Measurements from ENCODE around the gene GPS1.

GPS1 gene

DNA sequence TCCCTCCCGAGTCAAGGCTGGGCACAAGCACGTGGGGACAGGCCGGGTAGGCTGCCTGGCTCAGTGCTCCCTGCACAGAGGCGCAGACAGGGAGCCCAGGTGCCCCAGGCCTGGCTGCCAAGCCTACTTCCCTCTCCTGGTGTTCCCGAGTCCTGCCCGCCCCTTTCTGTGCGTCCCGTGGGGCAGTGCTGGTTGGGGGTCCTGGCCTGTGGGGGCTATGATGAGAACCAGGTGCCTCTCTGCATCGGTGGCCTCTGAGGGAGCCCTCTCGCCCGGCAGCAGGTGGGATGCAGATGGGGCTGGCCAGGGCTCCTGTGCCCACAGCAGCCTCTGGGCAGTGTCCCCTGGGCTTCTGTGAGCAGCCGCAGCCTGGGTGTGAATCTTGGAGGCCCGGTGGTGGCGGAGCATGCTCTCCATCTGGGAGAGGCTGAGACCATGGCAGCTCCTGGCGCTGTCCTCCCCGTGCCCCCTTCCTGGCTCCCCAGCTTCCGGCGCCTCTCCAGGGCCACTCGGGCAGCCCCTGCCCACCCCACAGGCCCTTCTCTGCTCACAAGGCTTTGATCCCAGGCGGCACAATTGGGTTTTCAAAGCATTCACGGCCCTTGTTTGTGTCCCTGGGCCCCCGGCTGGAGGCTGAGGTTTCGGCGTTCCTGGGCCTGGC lies 36.3 kb upstream of the GPS1 start:
- no peaks in the 10 kb centered on the region for H3K27me3 ChIP-seq (ENCODE audit: control insufficient read depth, insufficient read depth, low read length)
- H3K4me3 ChIP-seq (ENCODE audit: low read length): no peak overlapping the region
- no CpG with 5 or more reads among the region's 24 CpGs for WGBS (ENCODE audit: insufficient coverage, insufficient read length)
- H3K27ac ChIP-seq (ENCODE audit: low read length): no peak overlapping the region
- H3K36me3 ChIP-seq (ENCODE audit: control insufficient read depth, insufficient read depth, low read length): peaks cover 6% of the 10 kb centered on the region; the same call in 1 of the 2 replicates
- no peaks in the 10 kb centered on the region for H3K9me3 ChIP-seq (ENCODE audit: control insufficient read depth, insufficient read depth, low read length)
- no peak for DNase-seq (ENCODE audit: low read depth, low spot score)
- H3K4me1 ChIP-seq (ENCODE audit: control insufficient read depth, insufficient read depth, low read length): no peaks in the 10 kb centered on the region; the same call in 1 of the 2 replicates

DNA sequence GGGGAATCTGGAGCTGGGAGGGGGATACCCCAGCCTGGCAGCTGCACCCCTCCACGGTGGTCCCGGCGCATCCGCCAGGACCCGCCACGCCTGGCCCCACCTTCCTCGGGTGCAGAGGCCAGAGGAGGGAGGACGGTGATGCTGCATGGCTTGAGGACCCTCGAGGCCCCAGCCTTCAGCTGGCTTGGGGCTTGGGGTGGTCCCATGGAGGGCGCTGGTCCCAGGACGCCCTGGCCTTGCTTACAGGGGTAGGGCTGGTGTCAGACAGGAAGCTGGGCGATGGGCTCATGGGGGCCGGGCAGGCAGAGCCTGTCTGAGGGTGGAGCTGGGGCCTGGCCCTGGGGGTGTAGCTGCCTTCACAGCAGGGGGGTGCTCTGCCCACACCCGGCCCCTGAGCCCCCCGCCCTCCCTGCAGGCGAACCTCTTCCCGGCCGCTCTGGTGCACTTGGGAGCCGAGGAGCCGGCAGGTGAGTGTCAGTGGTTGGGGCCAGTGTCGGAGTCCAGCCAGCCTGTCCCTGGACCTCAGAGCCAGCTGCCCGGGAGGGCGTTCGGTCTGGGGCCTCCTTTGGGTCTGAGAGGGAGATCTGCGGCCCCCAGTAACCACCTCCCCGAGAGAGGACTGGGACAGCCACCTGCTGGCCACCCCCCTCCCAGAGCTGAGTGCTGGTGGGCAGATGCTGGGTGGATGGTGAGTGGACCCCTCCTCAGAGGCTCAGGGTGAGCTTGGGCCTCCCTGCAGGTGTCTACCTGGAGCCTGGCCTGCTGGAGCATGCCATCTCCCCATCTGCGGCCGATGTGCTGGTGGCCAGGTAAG lies 35.4 kb upstream of the GPS1 start:
- H3K4me1 ChIP-seq (ENCODE audit: control insufficient read depth, insufficient read depth, low read length): no peaks in the 10 kb centered on the region; the same call in 1 of the 2 replicates

GRCh38 chr17:82016875-82017459 lies 34.7 kb upstream of the GPS1 start:
- no peaks in the 10 kb centered on the region; the same call in none of the 2 replicates for H3K4me1 ChIP-seq (ENCODE audit: control insufficient read depth, insufficient read depth, low read length)
- DNase-seq (ENCODE audit: low read depth, low spot score): no peak
- WGBS (ENCODE audit: insufficient coverage, insufficient read length): no CpG with 5 or more reads among the region's 24 CpGs

More for the DNA sequence above, 35.4 kb upstream of the GPS1 start:
- Histone ChIP-seq H3K4me3 (ENCODE audit: low read length) (no peak overlapping the region), H3K27ac (ENCODE audit: low read length) (no peak overlapping the region), H3K36me3 (ENCODE audit: control insufficient read depth, insufficient read depth, low read length) (peaks cover 6% of the 10 kb centered on the region; the same call in 1 of the 2 replicates), H3K27me3 (ENCODE audit: control insufficient read depth, insufficient read depth, low read length) (no peaks in the 10 kb centered on the region), H3K9me3 (ENCODE audit: control insufficient read depth, insufficient read depth, low read length) (no peaks in the 10 kb centered on the region)
- WGBS (ENCODE audit: insufficient coverage, insufficient read length): no CpG with 5 or more reads among the region's 28 CpGs
- DNase-seq (ENCODE audit: low read depth, low spot score): no peak

DNA sequence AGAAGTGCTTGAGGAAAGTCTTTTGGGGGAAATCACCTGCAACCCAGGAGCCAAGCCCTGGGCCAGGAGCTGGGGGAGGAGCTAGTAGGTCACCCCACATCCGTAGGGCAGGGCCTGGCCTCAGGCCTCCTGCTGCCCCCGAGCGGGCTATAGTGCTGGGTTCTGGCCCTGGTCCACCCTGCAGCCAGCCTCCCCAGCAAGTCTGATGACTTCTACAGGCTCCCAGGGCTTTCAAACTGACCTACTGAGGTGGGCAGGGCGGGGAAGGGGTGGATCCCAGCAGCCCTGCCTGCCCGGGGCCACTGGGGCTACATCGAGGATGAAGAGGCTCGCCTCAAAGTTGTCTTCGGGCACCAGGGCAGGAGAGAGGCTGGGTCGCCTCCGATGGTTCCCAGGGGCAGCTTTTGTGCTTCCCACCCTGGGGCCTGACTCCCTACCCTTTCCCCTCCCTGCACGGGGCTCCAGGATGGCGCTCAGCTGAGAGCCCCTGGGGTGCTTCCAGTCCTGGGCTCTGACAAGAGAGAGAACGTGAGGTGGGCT lies 34.0 kb upstream of the GPS1 start:
- H3K27ac ChIP-seq (ENCODE audit: low read length): no peak overlapping the region
- WGBS (ENCODE audit: insufficient coverage, insufficient read length): no CpG with 5 or more reads among the region's 13 CpGs
- H3K4me1 ChIP-seq (ENCODE audit: control insufficient read depth, insufficient read depth, low read length): peaks cover 1% of the 10 kb centered on the region
- H3K9me3 ChIP-seq (ENCODE audit: control insufficient read depth, insufficient read depth, low read length): no peaks in the 10 kb centered on the region
- H3K27me3 ChIP-seq (ENCODE audit: control insufficient read depth, insufficient read depth, low read length): no peaks in the 10 kb centered on the region
- H3K4me3 ChIP-seq (ENCODE audit: low read length): no peak overlapping the region
- DNase-seq (ENCODE audit: low read depth, low spot score): no peak
- H3K36me3 ChIP-seq (ENCODE audit: control insufficient read depth, insufficient read depth, low read length): peaks cover 2% of the 10 kb centered on the region; the same call in 1 of the 2 replicates

More at GRCh38 chr17:82016875-82017459, 34.7 kb upstream of the GPS1 start:
- Histone ChIP-seq H3K4me3 (ENCODE audit: low read length) (no peak overlapping the region), H3K27ac (ENCODE audit: low read length) (no peak overlapping the region), H3K9me3 (ENCODE audit: control insufficient read depth, insufficient read depth, low read length) (no peaks in the 10 kb centered on the region), H3K36me3 (ENCODE audit: control insufficient read depth, insufficient read depth, low read length) (peaks cover 4% of the 10 kb centered on the region; the same call in 1 of the 2 replicates), H3K27me3 (ENCODE audit: control insufficient read depth, insufficient read depth, low read length) (no peaks in the 10 kb centered on the region)

- Histone ChIP-seq H3K4me1 (ENCODE audit: control insufficient read depth, insufficient read depth, low read length) (peaks cover 1% of the 10 kb centered on the region), H3K27me3 (ENCODE audit: control insufficient read depth, insufficient read depth, low read length) (no peaks in the 10 kb centered on the region), H3K9me3 (ENCODE audit: control insufficient read depth, insufficient read depth, low read length) (no peaks in the 10 kb centered on the region), H3K4me3 (ENCODE audit: low read length) (no peak overlapping the region), H3K27ac (ENCODE audit: low read length) (no peak overlapping the region), H3K36me3 (ENCODE audit: control insufficient read depth, insufficient read depth, low read length) (peaks cover 2% of the 10 kb centered on the region; the same call in 1 of the 2 replicates)
- no peak for DNase-seq (ENCODE audit: low read depth, low spot score)
- no CpG with 5 or more reads among the region's 19 CpGs for WGBS (ENCODE audit: insufficient coverage, insufficient read length)
These were observed 33.3 kb upstream of the GPS1 start for GRCh38 chr17:82018152-82018988.

- WGBS (ENCODE audit: insufficient coverage, insufficient read length): no CpG with 5 or more reads among the region's 33 CpGs
- Histone ChIP-seq H3K27me3 (ENCODE audit: control insufficient read depth, insufficient read depth, low read length) (no peaks in the 10 kb centered on the region), H3K4me1 (ENCODE audit: control insufficient read depth, insufficient read depth, low read length) (peaks cover 1% of the 10 kb centered on the region), H3K4me3 (ENCODE audit: low read length) (no peak overlapping the region), H3K27ac (ENCODE audit: low read length) (no peak overlapping the region), H3K36me3 (ENCODE audit: control insufficient read depth, insufficient read depth, low read length) (peaks cover 2% of the 10 kb centered on the region; the same call in 1 of the 2 replicates), H3K9me3 (ENCODE audit: control insufficient read depth, insufficient read depth, low read length) (no peaks in the 10 kb centered on the region)
- DNase-seq (ENCODE audit: low read depth, low spot score): no peak
These were observed 32.6 kb upstream of the GPS1 start for GRCh38 chr17:82018989-82019689.

- no peak for DNase-seq (ENCODE audit: low read depth, low spot score)
- no CpG with 5 or more reads among the region's 34 CpGs for WGBS (ENCODE audit: insufficient coverage, insufficient read length)
- Histone ChIP-seq H3K4me1 (ENCODE audit: control insufficient read depth, insufficient read depth, low read length) (peaks cover 1% of the 10 kb centered on the region), H3K36me3 (ENCODE audit: control insufficient read depth, insufficient read depth, low read length) (0 out of 2 replicates have a peak, but pooled peaks cover 2% of the 10 kb centered on the region), H3K4me3 (ENCODE audit: low read length) (no peak overlapping the region), H3K27me3 (ENCODE audit: control insufficient read depth, insufficient read depth, low read length) (no peaks in the 10 kb centered on the region), H3K9me3 (ENCODE audit: control insufficient read depth, insufficient read depth, low read length) (no peaks in the 10 kb centered on the region), H3K27ac (ENCODE audit: low read length) (no peak overlapping the region)
These were observed 31.8 kb upstream of the GPS1 start for GRCh38 chr17:82019690-82020571.

GRCh38 chr17:82020572-82021106 lies 31.1 kb upstream of the GPS1 start:
- DNase-seq (ENCODE audit: low read depth, low spot score): no peak
- WGBS (ENCODE audit: insufficient coverage, insufficient read length): no CpG with 5 or more reads among the region's 14 CpGs
- Histone ChIP-seq H3K4me1 (ENCODE audit: control insufficient read depth, insufficient read depth, low read length) (peaks cover 1% of the 10 kb centered on the region), H3K9me3 (ENCODE audit: control insufficient read depth, insufficient read depth, low read length) (no peaks in the 10 kb centered on the region), H3K4me3 (ENCODE audit: low read length) (no peak overlapping the region), H3K27me3 (ENCODE audit: control insufficient read depth, insufficient read depth, low read length) (no peaks in the 10 kb centered on the region), H3K36me3 (ENCODE audit: control insufficient read depth, insufficient read depth, low read length) (0 out of 2 replicates have a peak, but pooled peaks cover 2% of the 10 kb centered on the region), H3K27ac (ENCODE audit: low read length) (no peak overlapping the region)

All from iPS DF 6.9 (cell line).